GM10266 (cell line): Measurements from ENCODE around the gene COL28A1.
"Not testable (repeated sequence)": the region's sequence is repeated elsewhere in the genome, so short reads cannot be mapped to it uniquely, and the experiment has no call there.

Source experiments
- DNase-seq: peaks from one replicate; pipeline ENCODE4 v3.0.0; 2012; ENCODE audit errors: extremely low spot score
- TF ChIP-seq, protein P1 (sequence below): IDR thresholded peaks from 2 replicates; pipeline ENCODE4 v1.5.1; 2012; ENCODE audit warnings: mild to moderate bottlenecking, low read depth; ENCODE audit not compliant: control insufficient read depth, insufficient read depth; ENCODE audit errors: missing control alignments

Gene COL28A1

DNA sequence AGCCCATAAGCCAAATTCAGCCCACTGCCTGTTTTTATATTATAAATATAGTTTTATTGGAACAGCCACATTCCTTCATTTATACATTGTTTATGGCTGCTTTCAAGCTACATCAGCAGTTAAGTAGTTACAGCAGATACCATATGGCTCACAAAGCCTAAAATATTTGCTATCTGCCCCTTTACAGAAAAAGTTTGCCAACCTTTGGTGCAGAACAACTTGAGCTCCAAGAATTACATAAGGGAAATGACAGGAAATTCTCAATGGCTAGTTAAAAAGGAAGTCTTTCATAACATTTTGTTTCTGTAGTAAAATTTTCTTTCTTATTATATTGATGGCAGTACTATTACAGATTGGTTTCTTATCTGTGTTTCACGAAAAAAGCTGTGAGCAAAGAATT, 59.3 kb downstream of the COL28A1 start:
- TF ChIP-seq, protein P1, sequence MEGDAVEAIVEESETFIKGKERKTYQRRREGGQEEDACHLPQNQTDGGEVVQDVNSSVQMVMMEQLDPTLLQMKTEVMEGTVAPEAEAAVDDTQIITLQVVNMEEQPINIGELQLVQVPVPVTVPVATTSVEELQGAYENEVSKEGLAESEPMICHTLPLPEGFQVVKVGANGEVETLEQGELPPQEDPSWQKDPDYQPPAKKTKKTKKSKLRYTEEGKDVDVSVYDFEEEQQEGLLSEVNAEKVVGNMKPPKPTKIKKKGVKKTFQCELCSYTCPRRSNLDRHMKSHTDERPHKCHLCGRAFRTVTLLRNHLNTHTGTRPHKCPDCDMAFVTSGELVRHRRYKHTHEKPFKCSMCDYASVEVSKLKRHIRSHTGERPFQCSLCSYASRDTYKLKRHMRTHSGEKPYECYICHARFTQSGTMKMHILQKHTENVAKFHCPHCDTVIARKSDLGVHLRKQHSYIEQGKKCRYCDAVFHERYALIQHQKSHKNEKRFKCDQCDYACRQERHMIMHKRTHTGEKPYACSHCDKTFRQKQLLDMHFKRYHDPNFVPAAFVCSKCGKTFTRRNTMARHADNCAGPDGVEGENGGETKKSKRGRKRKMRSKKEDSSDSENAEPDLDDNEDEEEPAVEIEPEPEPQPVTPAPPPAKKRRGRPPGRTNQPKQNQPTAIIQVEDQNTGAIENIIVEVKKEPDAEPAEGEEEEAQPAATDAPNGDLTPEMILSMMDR, result no peak
- no peak for DNase-seq

DNA sequence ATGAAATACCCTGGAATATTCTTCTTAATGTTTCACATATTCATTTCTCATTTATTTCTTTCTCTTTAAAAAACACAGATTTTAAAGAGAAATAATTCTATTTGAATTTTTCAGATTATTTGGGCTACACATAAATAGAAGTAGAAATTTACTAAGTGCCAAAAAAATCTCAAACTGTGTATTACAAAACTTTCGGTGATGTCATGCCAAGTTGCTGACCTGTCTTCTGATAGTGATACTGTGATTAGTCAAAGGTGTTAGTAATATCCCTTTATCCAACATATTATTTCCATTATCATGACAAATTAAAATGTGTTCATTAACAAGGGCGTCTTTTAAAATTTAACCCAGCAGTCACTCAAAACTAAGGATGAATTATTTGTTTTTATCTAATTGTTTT, 60.1 kb downstream of the COL28A1 start:
- TF ChIP-seq, protein P1, result no peak
- DNase-seq, result no peak

DNA sequence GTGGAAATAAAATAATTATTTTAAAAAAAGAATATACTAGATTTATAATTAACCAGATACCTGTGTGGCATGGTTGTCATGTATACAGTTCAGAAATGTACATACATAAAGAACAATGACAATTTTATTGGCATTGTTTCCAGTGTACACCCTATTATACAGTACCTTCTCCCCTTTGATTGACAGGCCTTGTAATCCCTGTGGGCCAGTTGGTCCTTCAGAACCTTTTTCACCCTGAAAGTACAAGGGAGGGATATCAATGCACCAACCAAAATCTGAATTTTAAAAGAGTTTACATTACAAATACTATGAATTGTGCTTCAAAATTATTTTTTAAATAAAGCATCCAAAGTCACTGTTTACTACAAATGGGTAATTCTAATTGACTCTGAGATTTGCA, 61.2 kb downstream of the COL28A1 start:
- TF ChIP-seq, protein P1, result no peak
- DNase-seq, result no peak

DNA sequence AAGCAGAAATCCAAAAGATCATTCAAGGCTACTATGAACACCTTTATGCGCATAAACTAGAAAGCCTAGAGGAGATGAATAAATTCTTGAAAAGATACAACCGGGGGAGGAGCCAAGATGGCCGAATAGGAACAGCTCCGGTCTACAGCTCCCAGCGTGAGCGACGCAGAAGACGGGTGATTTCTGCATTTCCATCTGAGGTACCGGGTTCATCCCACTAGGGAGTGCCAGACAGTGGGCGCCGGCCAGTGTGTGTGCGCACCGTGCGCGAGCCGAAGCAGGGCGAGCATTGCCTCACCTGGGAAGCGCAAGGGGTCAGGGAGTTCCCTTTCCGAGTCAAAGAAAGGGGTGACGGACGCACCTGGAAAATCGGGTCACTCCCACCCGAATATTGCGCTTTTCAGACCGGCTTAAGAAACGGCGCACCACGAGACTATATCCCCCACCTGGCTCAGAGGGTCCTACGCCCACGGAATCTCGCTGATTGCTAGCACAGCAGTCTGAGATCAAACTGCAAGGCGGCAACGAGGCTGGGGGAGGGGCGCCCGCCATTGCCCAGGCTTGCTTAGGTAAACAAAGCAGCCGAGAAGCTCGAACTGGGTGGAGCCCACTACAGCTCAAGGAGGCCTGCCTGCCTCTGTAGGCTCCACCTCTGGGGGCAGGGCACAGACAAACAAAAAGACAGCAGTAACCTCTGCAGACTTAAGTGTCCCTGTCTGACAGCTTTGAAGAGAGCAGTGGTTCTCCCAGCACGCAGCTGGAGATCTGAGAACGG, 70.5 kb downstream of the COL28A1 start:
- not testable (repeated sequence) for DNase-seq

DNA sequence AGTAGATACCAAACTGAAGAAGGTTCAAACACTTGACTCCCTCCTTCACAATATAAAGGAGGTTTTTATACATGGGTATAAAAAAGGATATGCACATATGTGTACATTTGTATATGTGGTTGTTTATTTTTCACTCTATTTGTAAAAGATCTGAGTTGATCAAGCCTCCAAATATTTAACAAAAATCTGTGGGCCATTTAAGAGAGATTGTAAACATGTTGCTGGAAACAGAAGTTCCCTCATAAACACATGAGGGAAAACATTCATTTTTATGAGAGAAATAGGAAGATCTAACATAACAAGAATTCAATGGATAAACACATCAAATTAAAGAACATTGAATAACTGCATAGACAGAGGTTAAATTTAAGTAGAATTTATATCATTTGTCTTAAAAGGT, 81.7 kb downstream of the COL28A1 start:
- TF ChIP-seq, protein P1, result no peak
- DNase-seq, result no peak

DNA sequence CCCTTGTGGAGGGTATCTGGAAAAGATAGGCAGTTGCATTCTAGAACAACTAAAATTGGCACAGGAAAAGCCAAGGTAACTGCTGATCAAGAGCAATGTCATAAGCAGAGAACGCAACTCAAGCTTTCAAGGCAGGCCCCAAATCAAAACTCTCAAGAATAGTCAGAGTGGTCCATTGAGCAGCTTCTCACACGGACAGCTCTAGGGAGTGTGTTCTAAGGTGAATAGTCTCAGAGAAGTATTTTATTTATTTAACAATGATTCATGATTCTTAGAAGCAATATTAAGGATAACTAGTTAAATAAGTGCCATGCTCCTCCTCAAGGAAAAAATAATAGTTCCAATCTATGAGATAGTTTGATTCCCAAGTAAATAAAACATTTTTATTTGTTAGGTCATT, 83.0 kb downstream of the COL28A1 start:
- TF ChIP-seq, protein P1, result no peak
- no peak for DNase-seq

DNA sequence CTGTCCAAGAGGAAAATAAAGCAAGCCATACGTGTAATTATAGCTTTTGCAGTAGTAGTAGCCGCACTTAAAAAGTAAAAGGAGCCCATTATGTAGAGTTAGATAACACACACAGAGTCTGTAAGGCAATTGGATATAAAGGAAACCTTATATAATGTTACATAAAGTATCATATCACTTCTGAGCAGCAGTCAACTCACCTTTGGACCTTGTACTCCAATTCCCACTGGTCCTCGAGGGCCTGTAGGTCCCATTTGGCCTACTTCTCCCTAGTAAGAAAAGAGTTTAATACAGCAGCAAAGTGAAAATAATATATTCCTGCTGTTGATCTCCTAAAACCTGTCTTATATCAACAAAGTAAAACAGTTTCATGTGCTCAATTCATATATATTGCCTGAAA, 83.6 kb downstream of the COL28A1 start:
- TF ChIP-seq, protein P1, result no peak

DNA sequence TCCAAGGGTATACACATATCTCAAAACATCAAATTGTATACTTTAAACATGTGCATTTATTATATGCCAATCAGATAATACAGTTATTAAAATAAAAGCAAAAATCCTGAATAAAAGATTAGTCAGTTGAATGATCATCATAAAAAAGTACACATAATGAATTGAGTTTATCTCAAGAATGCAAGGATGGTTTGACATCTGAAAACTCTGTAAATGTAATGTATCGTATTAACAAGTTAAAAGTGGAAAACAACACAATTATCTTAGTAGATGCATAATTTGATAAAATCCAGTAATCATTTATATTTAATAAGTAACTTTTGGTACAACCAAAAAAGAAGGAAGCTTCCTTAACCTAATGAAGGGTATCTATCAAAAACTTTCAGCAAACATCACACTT, 86.6 kb downstream of the COL28A1 start:
- no peak for DNase-seq
- TF ChIP-seq, protein P1, result no peak

More for the DNA sequence above, 83.6 kb downstream of the COL28A1 start:
- no peak for DNase-seq
